Uterus (tissue), 4 donors: ENCODE measurements around the gene TPCN1. TPM values are rescaled to one million over a fixed set of nuclear protein-coding genes. Genes with fewer than 3 reads are reported as not detected.

Experiments
- DNase-seq, 2 donors: peaks; one replicate each; pipeline ENCODE4 v3.0.0-alpha.2; 2019 to 2020
- H3K27ac ChIP-seq, 2 donors: fragments of 200-600 bp; sonication (generic); 1 replicate in 1 of 2; 2 replicates in 1 of 2; pipeline ENCODE4 v1.5.1; 2016 to 2018
- H3K27me3 ChIP-seq, 2 donors: fragments of 200-600 bp; sonication (generic); one replicate each; pipeline ENCODE4 v1.5.1; 2018 to 2019; ENCODE audit warnings: control low read depth in 1 of 2
- H3K36me3 ChIP-seq, 2 donors: fragments of 200-600 bp; sonication (generic); one replicate each; pipeline ENCODE4 v1.5.1; 2019; ENCODE audit warnings: control low read depth in 1 of 2
- H3K4me1 ChIP-seq, 2 donors: fragments of 200-600 bp; sonication (generic); one replicate each; pipeline ENCODE4 v1.5.1; 2018 to 2019; ENCODE audit warnings: control low read depth in 1 of 2
- H3K4me3 ChIP-seq, 2 donors: fragments of 200-600 bp; sonication (generic); 1 replicate in 1 of 2; 2 replicates in 1 of 2; pipeline ENCODE4 v1.5.1; 2018 to 2019; ENCODE audit warnings: mild to moderate bottlenecking in 1 of 2
- H3K9me3 ChIP-seq, 2 donors: fragments of 200-600 bp; sonication (generic); one replicate each; pipeline ENCODE4 v1.5.1; 2019; ENCODE audit warnings: control low read depth in 1 of 2
- POLR2A ChIP-seq, 2 donors: fragments of 450-650 bp; IDR thresholded peaks; one replicate each; pipeline ENCODE4 v1.6.1; 2016; ENCODE audit warnings: antibody characterized with exemption in 2 of 2, mild to moderate bottlenecking in 1 of 2, moderate library complexity in 1 of 2
- intact Hi-C: fragments of 100-400 bp; cut with DNase I; formaldehyde crosslinking; loops from one replicate; pipeline ENCODE4 v1.15.1; 2023; ENCODE audit warnings: low total_unique reads
- total RNA-seq, 4 donors: library from RNA; depleted of rRNA in 3 of 4; stranded (reverse); fragments of >200 nt in 3 of 4; gene quantifications; one replicate each; pipeline versions ENCODE4 v1.1.0 to v1.2.4, GENCODE V29; 2014 to 2023
- TF ChIP-seq, protein P1 (sequence below), 4 experiments: fragments of 200-600 bp in 2 of 4; fragments of 450-650 bp in 2 of 4; sonication (generic) in 2 of 4; IDR thresholded peaks; one replicate each; pipeline ENCODE4 v1.5.1; 2016 to 2019; ENCODE audit warnings: antibody characterized with exemption in 4 of 4, mild to moderate bottlenecking in 2 of 4, moderate library complexity in 1 of 4
- donor health status: DM: yes; HTN: yes; CAD: no.

The TPCN1 gene
- total RNA-seq, 4 donors from 2014 or later, result 21.4 to 79.8 (median 52.9) TPM

- Histone ChIP-seq H3K4me1 (peaks cover 0 to 17% of the 10 kb centered on the region in 2 donors), H3K9me3 (no peaks in the 10 kb centered on the region), H3K36me3 (no peaks in the 10 kb centered on the region), H3K27ac (peak overlapping the region; percentile 53 to 55), H3K4me3 (no peak overlapping the region), H3K27me3 (no peaks in the 10 kb centered on the region)
- peak; percentile 37 to 40 for DNase-seq
- intact Hi-C loops, result no loop called here
- TF ChIP-seq, protein P1, sequence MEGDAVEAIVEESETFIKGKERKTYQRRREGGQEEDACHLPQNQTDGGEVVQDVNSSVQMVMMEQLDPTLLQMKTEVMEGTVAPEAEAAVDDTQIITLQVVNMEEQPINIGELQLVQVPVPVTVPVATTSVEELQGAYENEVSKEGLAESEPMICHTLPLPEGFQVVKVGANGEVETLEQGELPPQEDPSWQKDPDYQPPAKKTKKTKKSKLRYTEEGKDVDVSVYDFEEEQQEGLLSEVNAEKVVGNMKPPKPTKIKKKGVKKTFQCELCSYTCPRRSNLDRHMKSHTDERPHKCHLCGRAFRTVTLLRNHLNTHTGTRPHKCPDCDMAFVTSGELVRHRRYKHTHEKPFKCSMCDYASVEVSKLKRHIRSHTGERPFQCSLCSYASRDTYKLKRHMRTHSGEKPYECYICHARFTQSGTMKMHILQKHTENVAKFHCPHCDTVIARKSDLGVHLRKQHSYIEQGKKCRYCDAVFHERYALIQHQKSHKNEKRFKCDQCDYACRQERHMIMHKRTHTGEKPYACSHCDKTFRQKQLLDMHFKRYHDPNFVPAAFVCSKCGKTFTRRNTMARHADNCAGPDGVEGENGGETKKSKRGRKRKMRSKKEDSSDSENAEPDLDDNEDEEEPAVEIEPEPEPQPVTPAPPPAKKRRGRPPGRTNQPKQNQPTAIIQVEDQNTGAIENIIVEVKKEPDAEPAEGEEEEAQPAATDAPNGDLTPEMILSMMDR (IDR thresholded peaks at IDR 0.05), result no peak
- TF ChIP-seq POLR2A (IDR thresholded peaks at IDR 0.05), result no peak
These were observed 77.7 kb downstream of the TPCN1 start for GRCh38 chr12:113298861-113299545.

GRCh38 chr12:113299619-113300237, 78.5 kb downstream of the TPCN1 start:
- peaks cover 0 to 17% of the 10 kb centered on the region in 2 donors for H3K4me1 ChIP-seq
- no peaks in the 10 kb centered on the region for H3K9me3 ChIP-seq
- intact Hi-C loops, result no loop called here
- peak overlapping the region; percentile 53 to 55 for H3K27ac ChIP-seq
- no peak overlapping the region for H3K4me3 ChIP-seq
- H3K36me3 ChIP-seq, result no peaks in the 10 kb centered on the region
- H3K27me3 ChIP-seq, result no peaks in the 10 kb centered on the region
- TF ChIP-seq, protein P1 (IDR thresholded peaks at IDR 0.05), result no peak
- TF ChIP-seq POLR2A (IDR thresholded peaks at IDR 0.05), result no peak
- DNase-seq, result peak; percentile 49 to 59

GRCh38 chr12:113301811-113302210, 80.5 kb downstream of the TPCN1 start:
- Histone ChIP-seq H3K36me3 (no peaks in the 10 kb centered on the region), H3K27me3 (no peaks in the 10 kb centered on the region), H3K4me1 (peaks cover 0 to 17% of the 10 kb centered on the region in 2 donors), H3K27ac (no peak overlapping the region), H3K4me3 (no peak overlapping the region), H3K9me3 (no peaks in the 10 kb centered on the region)
- intact Hi-C loops, result no loop called here
- no peak for TF ChIP-seq POLR2A (IDR thresholded peaks at IDR 0.05)
- TF ChIP-seq, protein P1 (IDR thresholded peaks at IDR 0.05), result no peak
- DNase-seq, result no peak

DNA sequence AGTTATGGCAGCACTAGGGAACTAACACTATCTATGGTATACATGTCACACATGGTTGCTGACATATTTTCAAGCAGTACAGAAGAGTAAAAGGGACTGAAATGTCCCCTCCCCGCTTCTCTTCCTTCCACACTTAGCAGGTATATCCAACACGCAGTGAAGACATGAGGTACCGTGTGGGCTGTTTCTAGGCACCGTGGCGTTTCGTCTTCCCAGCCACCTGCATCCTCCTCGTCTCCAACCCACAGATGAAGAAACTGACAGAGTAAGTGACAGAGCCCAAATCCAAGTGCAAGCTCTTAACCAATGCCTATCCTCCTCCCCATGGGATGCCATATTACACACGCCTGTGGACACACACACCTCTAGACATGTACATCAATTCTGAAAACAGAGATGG, 81.2 kb downstream of the TPCN1 start:
- intact Hi-C loops, result no loop called here
- no peak for DNase-seq
- no peak overlapping the region for H3K4me3 ChIP-seq
- no peaks in the 10 kb centered on the region for H3K9me3 ChIP-seq
- H3K36me3 ChIP-seq, result no peaks in the 10 kb centered on the region
- H3K4me1 ChIP-seq, result peaks cover 0 to 17% of the 10 kb centered on the region in 2 donors
- TF ChIP-seq, protein P1 (IDR thresholded peaks at IDR 0.05), result no peak
- TF ChIP-seq POLR2A (IDR thresholded peaks at IDR 0.05), result no peak
- H3K27me3 ChIP-seq, result no peaks in the 10 kb centered on the region
- H3K27ac ChIP-seq, result no peak overlapping the region

DNA sequence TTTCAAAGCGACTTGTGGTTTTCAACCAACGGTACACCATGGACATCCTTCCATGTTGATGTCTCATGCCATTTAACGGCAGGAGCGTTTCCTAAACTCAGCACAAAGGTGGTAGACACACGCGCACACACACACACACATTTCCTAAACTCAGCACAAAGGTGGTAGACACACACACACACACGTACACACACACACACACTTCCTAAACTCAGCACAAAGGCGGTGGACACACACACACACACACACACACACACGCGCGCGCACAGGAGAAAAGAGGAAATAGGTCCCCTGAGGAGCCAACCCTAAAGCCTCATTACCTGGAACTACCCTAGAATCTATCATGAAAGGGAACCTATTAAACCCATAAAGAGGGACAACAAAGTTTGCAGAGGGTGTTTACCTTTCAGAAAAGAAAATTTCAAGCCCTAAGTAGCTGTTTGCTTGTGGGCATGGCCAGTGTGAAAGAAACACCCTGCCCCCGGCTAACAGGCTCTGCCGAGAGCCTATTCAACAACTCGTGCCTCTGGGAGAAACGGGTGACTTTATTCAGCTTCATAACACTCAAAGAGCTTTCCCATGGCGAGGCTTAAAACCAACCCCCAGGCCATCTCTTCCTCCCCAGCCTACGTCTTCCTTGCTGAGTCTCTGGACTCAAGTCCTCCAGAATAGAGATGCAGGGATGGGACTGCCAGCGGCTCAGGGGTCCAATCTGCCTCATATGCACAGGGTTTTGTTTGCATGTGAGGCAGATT, 81.8 kb downstream of the TPCN1 start:
- H3K4me1 ChIP-seq, result peaks cover 0 to 14% of the 10 kb centered on the region in 2 donors
- intact Hi-C loops, result no loop called here
- DNase-seq, result no peak
- H3K36me3 ChIP-seq, result no peaks in the 10 kb centered on the region
- TF ChIP-seq POLR2A (IDR thresholded peaks at IDR 0.05), result no peak
- TF ChIP-seq, protein P1 (IDR thresholded peaks at IDR 0.05), result no peak
- H3K27me3 ChIP-seq, result no peaks in the 10 kb centered on the region
- no peaks in the 10 kb centered on the region for H3K9me3 ChIP-seq
- no peak overlapping the region for H3K27ac ChIP-seq
- H3K4me3 ChIP-seq, result no peak overlapping the region
